HG02759 (cell line): ENCODE measurements around the gene RABGAP1L.

ENCODE experiments used
- ATAC-seq: cut with Tn5 transposase; IDR thresholded peaks from one replicate; pipeline ENCODE4 v1.9.1; 2021; ENCODE audit warnings: mild to moderate bottlenecking, moderate library complexity; ENCODE audit not compliant: unreplicated experiment

RABGAP1L gene

GRCh38 chr1:174194461-174194860 lies 35.1 kb downstream of the RABGAP1L start:
- no peak for ATAC-seq

- ATAC-seq, result no peak
Observed at GRCh38 chr1:174197088-174197487, 37.8 kb downstream of the RABGAP1L start.

- no peak for ATAC-seq
Observed at GRCh38 chr1:174197547-174197946, 38.2 kb downstream of the RABGAP1L start.

GRCh38 chr1:174198202-174198601 lies 38.9 kb downstream of the RABGAP1L start:
- ATAC-seq, result no peak

GRCh38 chr1:174200746-174201145 lies 41.4 kb downstream of the RABGAP1L start:
- no peak for ATAC-seq

GRCh38 chr1:174204697-174205308 lies 45.5 kb downstream of the RABGAP1L start:
- no peak for ATAC-seq

- ATAC-seq, result no peak
Observed at GRCh38 chr1:174206148-174206836, 47.0 kb downstream of the RABGAP1L start.

GRCh38 chr1:174209347-174210187 lies 50.2 kb downstream of the RABGAP1L start:
- peak; percentile 95 for ATAC-seq

GRCh38 chr1:174211486-174211885 lies 52.2 kb downstream of the RABGAP1L start:
- no peak for ATAC-seq

GRCh38 chr1:174215766-174216165 lies 56.4 kb downstream of the RABGAP1L start:
- no peak for ATAC-seq

- ATAC-seq, result no peak
Observed at GRCh38 chr1:174217248-174217647, 57.9 kb downstream of the RABGAP1L start.

- no peak for ATAC-seq
Observed at GRCh38 chr1:174217787-174218574, 58.7 kb downstream of the RABGAP1L start.

GRCh38 chr1:174218983-174219382 lies 59.7 kb downstream of the RABGAP1L start:
- no peak for ATAC-seq

- no peak for ATAC-seq
Observed at GRCh38 chr1:174219606-174220370, 60.5 kb downstream of the RABGAP1L start.

- ATAC-seq, result no peak
Observed at GRCh38 chr1:174221681-174222080, 62.4 kb downstream of the RABGAP1L start.

GRCh38 chr1:174222166-174222949 lies 63.0 kb downstream of the RABGAP1L start:
- ATAC-seq, result no peak

GRCh38 chr1:174224641-174225040 lies 65.3 kb downstream of the RABGAP1L start:
- no peak for ATAC-seq

GRCh38 chr1:174225499-174226204 lies 66.3 kb downstream of the RABGAP1L start:
- ATAC-seq, result no peak

- ATAC-seq, result no peak
Observed at GRCh38 chr1:174230399-174230798, 71.1 kb downstream of the RABGAP1L start.
